ENCODE measurements around the gene CABLES2. TPM values are rescaled to one million over a fixed set of nuclear protein-coding genes. Genes with fewer than 3 reads are reported as not detected.

CABLES2 gene
- total and polyA plus RNA-seq, 9 of the 15 experiments (the other 6 are each of a cell fraction or from before 2014, with no cell fraction given), result 0.46 to 4.2 (median 1.6) TPM

DNA sequence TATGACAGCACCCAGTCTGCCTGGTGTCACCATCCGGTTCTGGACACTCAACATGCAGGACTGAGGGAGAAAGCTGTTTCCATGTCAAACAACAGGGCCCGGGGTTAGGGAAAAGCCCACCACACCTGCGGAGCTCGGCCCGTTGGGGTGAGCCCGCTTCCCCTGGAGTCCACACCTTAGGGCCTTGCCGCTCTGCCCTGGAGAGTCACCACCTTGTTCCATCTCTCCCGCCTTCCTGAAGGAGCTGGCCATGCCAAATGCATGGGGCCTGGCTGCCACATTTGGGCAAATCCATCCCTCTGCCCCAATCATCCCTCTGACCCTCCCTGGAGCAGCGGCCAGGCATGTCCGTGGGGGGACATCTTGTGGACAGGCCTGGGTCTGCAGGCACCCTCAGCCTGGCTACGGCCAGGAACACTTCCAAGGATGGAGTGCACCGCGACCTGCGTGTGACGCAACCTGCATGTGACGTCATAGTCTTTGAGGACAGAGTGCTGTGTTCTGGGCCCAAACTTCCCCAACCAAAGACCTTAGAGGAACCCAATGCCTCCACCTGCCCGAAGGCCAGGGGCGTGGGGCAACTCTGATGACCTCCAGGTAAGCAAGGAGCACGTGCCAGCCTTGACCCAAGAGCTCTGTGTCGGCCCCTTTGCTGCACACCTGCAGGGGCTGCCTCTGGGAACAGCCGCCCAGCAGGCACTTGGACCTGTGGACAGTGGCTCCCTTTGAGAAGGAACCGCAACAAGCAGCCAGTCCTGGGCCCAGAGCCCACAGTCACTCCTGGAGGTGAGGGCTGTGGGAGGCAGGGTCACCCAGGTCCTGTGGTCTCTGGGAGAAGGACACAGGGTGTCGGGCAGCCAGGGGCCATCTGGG, 1.7 kb downstream of the CABLES2 start (continued):
- TF ChIP-seq, protein P1, sequence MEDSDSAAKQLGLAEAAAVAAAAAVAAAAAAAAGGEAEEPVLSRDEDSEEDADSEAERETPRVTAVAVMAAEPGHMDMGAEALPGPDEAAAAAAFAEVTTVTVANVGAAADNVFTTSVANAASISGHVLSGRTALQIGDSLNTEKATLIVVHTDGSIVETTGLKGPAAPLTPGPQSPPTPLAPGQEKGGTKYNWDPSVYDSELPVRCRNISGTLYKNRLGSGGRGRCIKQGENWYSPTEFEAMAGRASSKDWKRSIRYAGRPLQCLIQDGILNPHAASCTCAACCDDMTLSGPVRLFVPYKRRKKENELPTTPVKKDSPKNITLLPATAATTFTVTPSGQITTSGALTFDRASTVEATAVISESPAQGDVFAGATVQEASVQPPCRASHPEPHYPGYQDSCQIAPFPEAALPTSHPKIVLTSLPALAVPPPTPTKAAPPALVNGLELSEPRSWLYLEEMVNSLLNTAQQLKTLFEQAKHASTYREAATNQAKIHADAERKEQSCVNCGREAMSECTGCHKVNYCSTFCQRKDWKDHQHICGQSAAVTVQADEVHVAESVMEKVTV (CRISPR knock-in tag; IDR thresholded peaks at IDR 0.05), result no peak
- TF ChIP-seq KLF1 (tag; IDR thresholded peaks at IDR 0.05) (no peak), EP400 (IDR thresholded peaks at IDR 0.05) (no peak), GTF2A2 (tag; IDR thresholded peaks at IDR 0.05) (no peak), ZBTB1 (CRISPR knock-in tag; IDR thresholded peaks at IDR 0.05; ENCODE audit: borderline replicate concordance, low read depth) (0 out of 2 replicates have a peak, but pooled peaks have one; percentile 23), ZNF79 (CRISPR knock-in tag; IDR thresholded peaks at IDR 0.05; ENCODE audit: low read depth) (no peak), MED1 (CRISPR knock-in tag; IDR thresholded peaks at IDR 0.05; ENCODE audit: borderline replicate concordance) (no peak), ZNF121 (CRISPR knock-in tag; conservative IDR thresholded peaks at IDR 0.05) (no peak), MAZ (CRISPR knock-in tag; conservative IDR thresholded peaks at IDR 0.05 in 1 of 2, IDR thresholded peaks at IDR 0.05 in 1 of 2) (no peak), FOXA1 (IDR thresholded peaks at IDR 0.05; ENCODE audit: borderline replicate concordance) (no peak), GTF2E2 (tag; IDR thresholded peaks at IDR 0.05) (no peak), ZBTB49 (CRISPR knock-in tag; IDR thresholded peaks at IDR 0.05; ENCODE audit: borderline replicate concordance) (no peak), CREB5 (CRISPR knock-in tag; IDR thresholded peaks at IDR 0.05) (no peak), HMG20B (CRISPR knock-in tag; IDR thresholded peaks at IDR 0.05) (no peak), HLTF (IDR thresholded peaks at IDR 0.05) (no peak), TOE1 (IDR thresholded peaks at IDR 0.05; ENCODE audit: borderline replicate concordance) (no peak), TOE1 (CRISPR knock-in tag; IDR thresholded peaks at IDR 0.05; ENCODE audit: borderline replicate concordance, low read depth) (no peak), PURB (CRISPR knock-in tag; IDR thresholded peaks at IDR 0.05; ENCODE audit: low read depth) (no peak)
- TF ChIP-seq, protein P2, sequence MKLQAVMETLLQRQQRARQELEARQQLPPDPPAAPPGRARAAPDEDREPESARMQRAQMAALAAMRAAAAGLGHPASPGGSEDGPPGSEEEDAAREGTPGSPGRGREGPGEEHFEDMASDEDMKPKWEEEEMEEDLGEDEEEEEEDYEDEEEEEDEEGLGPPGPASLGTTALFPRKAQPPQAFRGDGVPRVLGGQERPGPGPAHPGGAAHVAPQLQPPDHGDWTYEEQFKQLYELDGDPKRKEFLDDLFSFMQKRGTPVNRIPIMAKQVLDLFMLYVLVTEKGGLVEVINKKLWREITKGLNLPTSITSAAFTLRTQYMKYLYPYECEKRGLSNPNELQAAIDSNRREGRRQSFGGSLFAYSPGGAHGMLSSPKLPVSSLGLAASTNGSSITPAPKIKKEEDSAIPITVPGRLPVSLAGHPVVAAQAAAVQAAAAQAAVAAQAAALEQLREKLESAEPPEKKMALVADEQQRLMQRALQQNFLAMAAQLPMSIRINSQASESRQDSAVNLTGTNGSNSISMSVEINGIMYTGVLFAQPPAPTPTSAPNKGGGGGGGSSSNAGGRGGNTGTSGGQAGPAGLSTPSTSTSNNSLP (IDR thresholded peaks at IDR 0.05; ENCODE audit: borderline replicate concordance, low read depth, low read length), result no peak

All from K562 (cell line).